ENCODE measurements around the gene SLC4A3.

GRCh38 chr2:219658196-219658846 lies 30.9 kb downstream of the SLC4A3 start:
- TF ChIP-seq CTCF (IDR thresholded peaks at IDR 0.05; ENCODE audit: borderline replicate concordance, extremely low read depth, low read length, poor library complexity, severe bottlenecking) = no peak
- TF ChIP-seq EZH2 (IDR thresholded peaks at IDR 0.05; ENCODE audit: borderline replicate concordance, low read depth, low read length, severe bottlenecking) = no peak

Data from DND-41 (cell line).